Fibroblast of villous mesenchyme (primary cell): ENCODE results near the gene CCDC88A. TPM values are rescaled to one million over a fixed set of nuclear protein-coding genes. Genes with fewer than 3 reads are reported as not detected.

ENCODE experiments used
- DNase-seq: peaks from one replicate; pipeline ENCODE4 v3.0.0-alpha.2; 2010; ENCODE audit warnings: low read depth
- H3K4me3 ChIP-seq: 2 replicates; pipeline ENCODE4 v1.5.1; 2011; ENCODE audit warnings: low read depth, mild to moderate bottlenecking, low read length
- total RNA-seq: library from RNA; depleted of rRNA; stranded (reverse); fragments of >200 nt; gene quantifications from 2 replicates; pipeline ENCODE4 v1.2.3, GENCODE V29; 2012
- TF ChIP-seq, protein P1 (sequence below): IDR thresholded peaks from 2 replicates; pipeline ENCODE4 v1.5.1; 2012; ENCODE audit warnings: low read depth, mild to moderate bottlenecking, low read length; ENCODE audit not compliant: insufficient read depth

The CCDC88A gene, protein sequence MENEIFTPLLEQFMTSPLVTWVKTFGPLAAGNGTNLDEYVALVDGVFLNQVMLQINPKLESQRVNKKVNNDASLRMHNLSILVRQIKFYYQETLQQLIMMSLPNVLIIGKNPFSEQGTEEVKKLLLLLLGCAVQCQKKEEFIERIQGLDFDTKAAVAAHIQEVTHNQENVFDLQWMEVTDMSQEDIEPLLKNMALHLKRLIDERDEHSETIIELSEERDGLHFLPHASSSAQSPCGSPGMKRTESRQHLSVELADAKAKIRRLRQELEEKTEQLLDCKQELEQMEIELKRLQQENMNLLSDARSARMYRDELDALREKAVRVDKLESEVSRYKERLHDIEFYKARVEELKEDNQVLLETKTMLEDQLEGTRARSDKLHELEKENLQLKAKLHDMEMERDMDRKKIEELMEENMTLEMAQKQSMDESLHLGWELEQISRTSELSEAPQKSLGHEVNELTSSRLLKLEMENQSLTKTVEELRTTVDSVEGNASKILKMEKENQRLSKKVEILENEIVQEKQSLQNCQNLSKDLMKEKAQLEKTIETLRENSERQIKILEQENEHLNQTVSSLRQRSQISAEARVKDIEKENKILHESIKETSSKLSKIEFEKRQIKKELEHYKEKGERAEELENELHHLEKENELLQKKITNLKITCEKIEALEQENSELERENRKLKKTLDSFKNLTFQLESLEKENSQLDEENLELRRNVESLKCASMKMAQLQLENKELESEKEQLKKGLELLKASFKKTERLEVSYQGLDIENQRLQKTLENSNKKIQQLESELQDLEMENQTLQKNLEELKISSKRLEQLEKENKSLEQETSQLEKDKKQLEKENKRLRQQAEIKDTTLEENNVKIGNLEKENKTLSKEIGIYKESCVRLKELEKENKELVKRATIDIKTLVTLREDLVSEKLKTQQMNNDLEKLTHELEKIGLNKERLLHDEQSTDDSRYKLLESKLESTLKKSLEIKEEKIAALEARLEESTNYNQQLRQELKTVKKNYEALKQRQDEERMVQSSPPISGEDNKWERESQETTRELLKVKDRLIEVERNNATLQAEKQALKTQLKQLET (N-terminal part only)
- total RNA-seq, result 61.2 and 70.8 TPM in 2 replicates

- H3K4me3 ChIP-seq, result peak within 1 kb of the TSS; percentile 91
- TF ChIP-seq, protein P1, sequence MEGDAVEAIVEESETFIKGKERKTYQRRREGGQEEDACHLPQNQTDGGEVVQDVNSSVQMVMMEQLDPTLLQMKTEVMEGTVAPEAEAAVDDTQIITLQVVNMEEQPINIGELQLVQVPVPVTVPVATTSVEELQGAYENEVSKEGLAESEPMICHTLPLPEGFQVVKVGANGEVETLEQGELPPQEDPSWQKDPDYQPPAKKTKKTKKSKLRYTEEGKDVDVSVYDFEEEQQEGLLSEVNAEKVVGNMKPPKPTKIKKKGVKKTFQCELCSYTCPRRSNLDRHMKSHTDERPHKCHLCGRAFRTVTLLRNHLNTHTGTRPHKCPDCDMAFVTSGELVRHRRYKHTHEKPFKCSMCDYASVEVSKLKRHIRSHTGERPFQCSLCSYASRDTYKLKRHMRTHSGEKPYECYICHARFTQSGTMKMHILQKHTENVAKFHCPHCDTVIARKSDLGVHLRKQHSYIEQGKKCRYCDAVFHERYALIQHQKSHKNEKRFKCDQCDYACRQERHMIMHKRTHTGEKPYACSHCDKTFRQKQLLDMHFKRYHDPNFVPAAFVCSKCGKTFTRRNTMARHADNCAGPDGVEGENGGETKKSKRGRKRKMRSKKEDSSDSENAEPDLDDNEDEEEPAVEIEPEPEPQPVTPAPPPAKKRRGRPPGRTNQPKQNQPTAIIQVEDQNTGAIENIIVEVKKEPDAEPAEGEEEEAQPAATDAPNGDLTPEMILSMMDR, result peak; percentile 15
- peak; percentile 98 for DNase-seq
Observed at GRCh38 chr2:55419679-55420438, at the start of gene CCDC88A. Gene CCDC88A, minus strand, starts transcription at chr2:55419856. Its CDS starts 777 bp downstream, at chr2:55419079.

- H3K4me3 ChIP-seq, result no peak overlapping the region
- no peak for DNase-seq
- TF ChIP-seq, protein P1, result no peak
Observed at GRCh38 chr2:55461679-55462078, 42.0 kb upstream of the CCDC88A start.

GRCh38 chr2:55460562-55460961 is 40.9 kb upstream of the CCDC88A start:
- H3K4me3 ChIP-seq, result no peak overlapping the region
- TF ChIP-seq, protein P1, result no peak
- peak; percentile 35 for DNase-seq

DNA sequence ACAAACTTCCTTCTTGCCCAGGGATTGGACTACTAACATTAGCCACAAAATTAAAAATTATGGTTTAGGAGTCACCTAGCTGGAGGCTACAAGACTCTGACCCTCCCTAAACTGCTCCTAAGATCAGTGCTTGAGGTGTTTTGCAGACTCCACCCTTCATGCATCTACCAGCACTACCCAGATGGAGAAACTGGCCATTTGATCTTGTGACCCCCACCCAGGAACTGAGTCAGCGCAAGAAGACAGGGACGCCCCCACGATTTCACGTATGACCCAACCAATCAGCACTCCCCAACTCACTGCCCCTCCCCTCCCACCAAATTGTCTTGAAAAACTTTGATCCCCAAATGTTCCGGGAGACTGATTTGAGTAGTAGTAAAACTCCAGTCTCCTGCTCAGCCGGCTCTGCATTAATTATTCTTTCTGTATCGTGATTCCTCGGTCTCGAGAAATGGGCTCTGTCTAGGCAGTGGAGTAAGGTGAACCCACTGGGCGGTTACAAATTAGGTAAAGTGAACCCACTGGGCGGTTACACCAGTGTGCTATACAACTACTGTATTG is 40.1 kb upstream of the CCDC88A start:
- TF ChIP-seq, protein P1, result no peak
- no peak for DNase-seq
- H3K4me3 ChIP-seq, result no peak overlapping the region

- no peak for DNase-seq
- H3K4me3 ChIP-seq, result no peak overlapping the region
Observed at GRCh38 chr2:55459279-55459678, 39.6 kb upstream of the CCDC88A start.

More at GRCh38 chr2:55459279-55459678, 39.6 kb upstream of the CCDC88A start:
- TF ChIP-seq, protein P1, result no peak
